Karpas-422 (cell line): Measurements from ENCODE around the gene AIRE. TPM values are rescaled to one million over a fixed set of nuclear protein-coding genes. Genes with fewer than 3 reads are reported as not detected.

Experiments
- DNase-seq: peaks from one replicate; pipeline ENCODE4 v3.0.0-alpha.2; 2015
- H2AFZ ChIP-seq: fragments of 200-600 bp; sonication (generic); 2 replicates; pipeline ENCODE4 v1.6.1; 2014; ENCODE audit warnings: antibody characterized with exemption, low read length, mixed read lengths
- H3K27ac ChIP-seq: fragments of 200-600 bp; sonication (generic); 2 replicates; pipeline ENCODE4 v1.5.1; 2014; ENCODE audit warnings: mild to moderate bottlenecking, low read length, moderate library complexity
- H3K27me3 ChIP-seq: fragments of 200-600 bp; sonication (generic); 2 replicates; pipeline ENCODE4 v1.6.1; 2014; ENCODE audit warnings: low read length, mixed read lengths
- H3K36me3 ChIP-seq: fragments of 200-600 bp; sonication (generic); 2 replicates; pipeline ENCODE4 v1.6.1; 2014; ENCODE audit warnings: low read length, mixed read lengths; ENCODE audit not compliant: insufficient read depth
- H3K4me1 ChIP-seq: fragments of 200-600 bp; sonication (generic); 2 replicates; pipeline ENCODE4 v1.6.1; 2014; ENCODE audit warnings: mild to moderate bottlenecking, low read length, mixed read lengths
- H3K4me2 ChIP-seq: fragments of 200-600 bp; sonication (generic); 2 replicates; pipeline ENCODE4 v1.6.1; 2014; ENCODE audit warnings: low read length, low read depth, mild to moderate bottlenecking; ENCODE audit not compliant: poor library complexity, severe bottlenecking
- H3K4me3 ChIP-seq: fragments of 200-600 bp; sonication (generic); 2 replicates; pipeline ENCODE4 v1.5.1; 2014; ENCODE audit warnings: mild to moderate bottlenecking, antibody characterized with exemption, low read length, mixed read lengths
- H3K79me2 ChIP-seq: fragments of 200-600 bp; sonication (generic); 2 replicates; pipeline ENCODE4 v1.6.1; 2014; ENCODE audit warnings: mild to moderate bottlenecking, low read length, mixed read lengths
- H3K9ac ChIP-seq: fragments of 200-600 bp; sonication (generic); 2 replicates; pipeline ENCODE4 v1.6.0; 2014; ENCODE audit warnings: low read length
- H3K9me2 ChIP-seq: fragments of 200-600 bp; sonication (generic), shearing (Covaris generic); replicated peaks from 2 replicates; pipeline ENCODE4 v1.6.0; 2014; ENCODE audit warnings: mild to moderate bottlenecking, low read length, moderate library complexity; ENCODE audit not compliant: insufficient read depth
- H3K9me3 ChIP-seq: fragments of 300-700, 200-600 bp; sonication (generic); 2 replicates; pipeline ENCODE4 v1.6.1; 2014; ENCODE audit warnings: low read length, mixed read lengths
- H4K20me1 ChIP-seq: fragments of 200-600 bp; sonication (generic); 2 replicates; pipeline ENCODE4 v1.6.1; 2014; ENCODE audit warnings: mild to moderate bottlenecking, antibody characterized with exemption, low read length, low read depth; ENCODE audit not compliant: insufficient read depth
- total RNA-seq: library from RNA; depleted of rRNA; stranded (reverse); fragments of >200 nt; shearing (Covaris generic); gene quantifications from 2 replicates; pipeline ENCODE4 v1.2.3, GENCODE V29; 2014; ENCODE audit warnings: low replicate concordance

Gene AIRE
- total RNA-seq, 1 experiment from 2014 or later: not detected

DNA sequence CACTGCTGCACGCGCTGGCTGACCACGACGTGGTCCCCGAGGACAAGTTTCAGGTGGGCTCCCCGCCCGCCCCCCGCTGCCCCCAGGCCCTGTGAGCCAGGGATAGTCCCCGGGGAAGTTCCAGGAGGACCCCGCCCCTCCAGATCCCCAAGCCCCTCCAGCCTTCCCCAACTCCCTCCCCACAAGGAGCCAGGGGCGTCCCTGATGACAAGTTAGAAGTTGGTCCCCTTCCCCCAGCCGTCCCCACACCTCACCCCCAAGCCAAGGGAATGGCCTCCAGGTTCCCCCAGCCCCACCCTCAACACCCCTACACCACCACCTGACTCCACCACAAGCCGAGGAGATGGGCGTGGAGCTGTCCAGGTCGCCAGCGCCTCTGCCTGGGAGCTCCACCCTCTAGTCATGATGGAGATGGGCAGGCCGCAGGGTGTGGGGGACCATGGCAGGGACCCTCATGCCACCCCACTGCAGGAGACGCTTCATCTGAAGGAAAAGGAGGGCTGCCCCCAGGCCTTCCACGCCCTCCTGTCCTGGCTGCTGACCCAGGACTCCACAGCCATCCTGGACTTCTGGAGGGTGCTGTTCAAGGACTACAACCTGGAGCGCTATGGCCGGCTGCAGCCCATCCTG lies 525 bp downstream of the AIRE start:
- H3K27me3 ChIP-seq: no peaks in the 10 kb centered on the region
- no peak for DNase-seq

DNA sequence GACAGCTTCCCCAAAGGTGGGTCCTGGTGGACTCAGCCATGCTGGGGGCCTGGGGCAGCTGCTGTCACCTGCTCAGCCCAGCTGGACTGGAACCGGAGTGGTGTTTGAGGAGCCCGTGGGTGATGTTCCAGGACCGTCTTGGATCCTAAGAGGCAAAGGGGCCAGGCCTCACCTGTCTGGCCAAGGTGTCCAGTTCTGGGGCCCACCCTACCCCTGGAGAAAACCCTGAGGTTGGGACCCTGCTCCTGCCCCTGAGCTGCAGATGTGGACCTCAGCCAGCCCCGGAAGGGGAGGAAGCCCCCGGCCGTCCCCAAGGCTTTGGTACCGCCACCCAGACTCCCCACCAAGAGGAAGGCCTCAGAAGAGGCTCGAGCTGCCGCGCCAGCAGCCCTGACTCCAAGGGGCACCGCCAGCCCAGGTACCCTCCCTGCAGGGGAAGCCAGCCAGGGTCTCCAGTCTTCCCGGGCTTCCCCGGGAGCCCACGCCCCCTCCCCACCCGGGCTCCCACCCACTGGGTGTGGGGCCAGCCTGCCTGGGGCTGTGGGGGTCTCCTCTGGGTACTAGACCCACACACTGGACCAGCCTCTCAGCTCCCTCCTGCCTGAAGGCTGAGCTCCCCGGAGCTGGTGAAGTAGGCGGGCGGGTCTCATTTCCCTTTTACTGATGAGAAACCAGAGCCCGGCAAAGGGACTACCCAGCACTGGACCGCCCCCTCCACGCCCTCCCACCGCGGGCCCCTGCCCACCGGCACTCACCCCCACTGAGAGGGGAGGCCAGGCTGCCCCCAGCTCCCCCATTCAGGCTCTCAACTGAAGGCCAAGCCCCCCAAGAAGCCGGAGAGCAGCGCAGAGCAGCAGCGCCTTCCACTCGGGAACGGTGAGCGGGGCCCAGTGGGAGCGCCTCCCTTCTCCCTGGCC lies 1.3 kb downstream of the AIRE start:
- Histone ChIP-seq H2AFZ (no peak overlapping the region), H3K4me2 (no peak overlapping the region), H3K9ac (no peak overlapping the region), H3K4me1 (peaks cover 6% of the 10 kb centered on the region), H3K27me3 (no peaks in the 10 kb centered on the region), H3K9me2 (no peaks in the 10 kb centered on the region), H4K20me1 (no peaks in the 10 kb centered on the region; the same call in 1 of the 2 replicates), H3K79me2 (no peaks in the 10 kb centered on the region), H3K4me3 (no peak overlapping the region), H3K27ac (no peak overlapping the region), H3K9me3 (no peaks in the 10 kb centered on the region), H3K36me3 (no peaks in the 10 kb centered on the region)
- no peak for DNase-seq

More for the DNA sequence above, 525 bp downstream of the AIRE start:
- no peaks in the 10 kb centered on the region for H3K9me2 ChIP-seq
- H3K27ac ChIP-seq: no peak overlapping the region
- no peaks in the 10 kb centered on the region for H3K79me2 ChIP-seq
- H3K9me3 ChIP-seq: no peaks in the 10 kb centered on the region
- H2AFZ ChIP-seq: no peak overlapping the region
- no peak overlapping the region for H3K9ac ChIP-seq
- H3K4me2 ChIP-seq: no peak overlapping the region
- H3K36me3 ChIP-seq: no peaks in the 10 kb centered on the region
- H3K4me3 ChIP-seq: no peak overlapping the region
- H4K20me1 ChIP-seq: no peaks in the 10 kb centered on the region
- H3K4me1 ChIP-seq: peaks cover 6% of the 10 kb centered on the region

DNA sequence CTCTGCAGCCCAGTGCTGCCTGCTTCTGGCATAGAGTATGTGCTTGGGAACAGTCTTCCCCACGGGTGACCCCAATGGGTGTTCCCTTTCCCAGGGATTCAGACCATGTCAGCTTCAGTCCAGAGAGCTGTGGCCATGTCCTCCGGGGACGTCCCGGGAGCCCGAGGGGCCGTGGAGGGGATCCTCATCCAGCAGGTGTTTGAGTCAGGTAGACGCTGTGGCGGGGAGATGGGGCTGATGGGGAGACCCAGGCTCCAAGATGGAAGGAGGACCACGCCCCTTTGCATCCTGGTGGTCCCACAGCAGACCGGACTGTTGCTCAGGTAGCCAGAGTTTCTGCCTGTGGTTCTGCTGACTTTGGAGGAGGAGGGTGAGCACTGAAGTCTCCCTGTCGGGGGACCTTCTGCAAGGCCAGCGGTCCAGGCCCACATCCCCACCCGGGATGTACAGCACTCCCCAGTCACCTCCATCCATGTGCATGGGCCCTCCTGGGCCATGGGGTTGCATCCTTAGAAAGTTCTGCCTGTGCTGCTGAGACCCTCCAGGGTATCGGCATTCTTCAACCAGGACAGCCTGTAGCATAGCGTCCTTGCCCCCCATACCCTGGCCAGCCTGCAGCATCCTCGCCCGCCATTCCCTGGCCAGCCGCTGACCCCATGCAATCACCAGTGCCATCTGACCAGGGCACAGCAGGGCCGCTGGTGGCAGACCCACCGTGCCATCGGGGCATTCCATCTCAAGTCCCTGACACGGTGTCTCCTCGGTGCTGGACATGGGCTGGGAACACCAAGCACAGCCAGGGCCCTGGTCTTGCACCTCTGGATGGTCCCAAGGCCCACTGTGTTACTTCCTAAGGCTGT lies 2.8 kb downstream of the AIRE start:
- no peak for DNase-seq
- Histone ChIP-seq H3K4me1 (peaks cover 6% of the 10 kb centered on the region), H3K4me3 (no peak overlapping the region), H3K27me3 (no peaks in the 10 kb centered on the region), H3K79me2 (no peaks in the 10 kb centered on the region), H3K9me3 (no peaks in the 10 kb centered on the region), H3K27ac (no peak overlapping the region), H2AFZ (no peak overlapping the region), H3K4me2 (no peak overlapping the region), H3K9me2 (no peaks in the 10 kb centered on the region), H3K36me3 (no peaks in the 10 kb centered on the region), H4K20me1 (no peaks in the 10 kb centered on the region; the same call in 1 of the 2 replicates), H3K9ac (no peak overlapping the region)

DNA sequence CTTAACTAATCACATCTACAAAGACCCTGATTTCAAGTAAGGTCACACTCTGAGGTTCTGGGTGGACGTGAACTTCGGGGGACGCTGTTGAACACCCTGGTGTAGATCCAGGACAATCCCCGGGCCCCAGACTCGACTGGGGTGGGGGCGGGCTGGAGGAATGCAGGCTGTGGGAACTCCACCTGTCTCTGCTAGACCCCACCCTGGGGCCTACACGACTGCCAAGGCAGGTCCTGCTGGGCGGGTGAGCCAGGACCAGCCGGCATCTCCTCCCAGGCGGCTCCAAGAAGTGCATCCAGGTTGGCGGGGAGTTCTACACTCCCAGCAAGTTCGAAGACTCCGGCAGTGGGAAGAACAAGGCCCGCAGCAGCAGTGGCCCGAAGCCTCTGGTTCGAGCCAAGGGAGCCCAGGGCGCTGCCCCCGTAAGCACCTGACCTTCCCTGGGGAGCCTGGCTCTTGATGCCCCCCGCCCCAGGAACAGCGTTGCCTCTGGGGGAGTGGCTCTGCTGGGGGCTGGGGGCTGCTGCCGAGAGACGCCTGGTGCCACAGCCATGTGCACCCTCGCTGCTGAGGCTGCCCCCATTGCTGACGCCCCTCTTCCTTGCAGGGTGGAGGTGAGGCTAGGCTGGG lies 3.8 kb downstream of the AIRE start:
- Histone ChIP-seq H3K79me2 (no peaks in the 10 kb centered on the region), H3K4me1 (no peaks in the 10 kb centered on the region), H3K9me2 (no peaks in the 10 kb centered on the region), H3K27ac (no peak overlapping the region), H2AFZ (no peak overlapping the region), H3K27me3 (no peaks in the 10 kb centered on the region), H3K9me3 (no peaks in the 10 kb centered on the region), H3K4me2 (no peak overlapping the region), H3K9ac (no peak overlapping the region), H3K36me3 (no peaks in the 10 kb centered on the region), H3K4me3 (no peak overlapping the region), H4K20me1 (no peaks in the 10 kb centered on the region; the same call in 1 of the 2 replicates)
- DNase-seq: no peak

DNA sequence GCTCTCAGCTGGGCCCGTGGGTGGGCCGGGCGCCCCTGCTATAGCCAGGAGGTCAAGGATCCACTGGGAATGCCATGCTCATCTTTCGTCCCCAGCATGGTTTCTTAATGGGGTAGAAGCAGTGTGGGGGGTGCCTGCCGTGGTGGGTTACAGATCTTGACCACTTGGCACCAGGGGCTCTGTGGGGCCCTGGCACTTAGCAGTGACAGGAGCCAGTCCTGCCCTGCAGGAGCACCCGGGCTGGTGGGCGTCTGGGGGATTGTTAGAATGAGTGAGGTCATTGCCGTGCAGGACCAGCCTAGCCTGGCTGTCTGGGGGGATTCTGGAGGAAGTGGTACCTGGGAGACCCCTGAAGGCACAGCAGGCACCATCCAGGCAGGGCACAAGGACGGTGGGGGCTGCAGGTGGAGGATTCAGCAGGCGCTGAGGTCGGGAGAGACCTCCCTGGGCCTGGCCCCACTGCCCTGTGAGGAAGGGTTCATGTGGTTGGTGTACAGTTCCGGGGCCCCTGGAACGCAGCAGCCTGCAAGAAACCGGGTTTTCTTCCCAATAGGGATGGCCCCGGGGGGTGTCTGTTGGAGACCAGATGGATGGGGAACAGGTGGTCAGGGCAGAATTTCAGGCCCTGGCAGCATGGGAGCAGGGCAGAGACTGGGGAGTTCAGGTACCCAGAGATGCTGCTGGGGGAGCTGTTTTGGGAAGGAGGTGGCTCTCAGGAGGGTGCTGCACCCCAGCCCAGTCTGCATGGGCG lies 4.8 kb downstream of the AIRE start:
- no peak for DNase-seq

DNA sequence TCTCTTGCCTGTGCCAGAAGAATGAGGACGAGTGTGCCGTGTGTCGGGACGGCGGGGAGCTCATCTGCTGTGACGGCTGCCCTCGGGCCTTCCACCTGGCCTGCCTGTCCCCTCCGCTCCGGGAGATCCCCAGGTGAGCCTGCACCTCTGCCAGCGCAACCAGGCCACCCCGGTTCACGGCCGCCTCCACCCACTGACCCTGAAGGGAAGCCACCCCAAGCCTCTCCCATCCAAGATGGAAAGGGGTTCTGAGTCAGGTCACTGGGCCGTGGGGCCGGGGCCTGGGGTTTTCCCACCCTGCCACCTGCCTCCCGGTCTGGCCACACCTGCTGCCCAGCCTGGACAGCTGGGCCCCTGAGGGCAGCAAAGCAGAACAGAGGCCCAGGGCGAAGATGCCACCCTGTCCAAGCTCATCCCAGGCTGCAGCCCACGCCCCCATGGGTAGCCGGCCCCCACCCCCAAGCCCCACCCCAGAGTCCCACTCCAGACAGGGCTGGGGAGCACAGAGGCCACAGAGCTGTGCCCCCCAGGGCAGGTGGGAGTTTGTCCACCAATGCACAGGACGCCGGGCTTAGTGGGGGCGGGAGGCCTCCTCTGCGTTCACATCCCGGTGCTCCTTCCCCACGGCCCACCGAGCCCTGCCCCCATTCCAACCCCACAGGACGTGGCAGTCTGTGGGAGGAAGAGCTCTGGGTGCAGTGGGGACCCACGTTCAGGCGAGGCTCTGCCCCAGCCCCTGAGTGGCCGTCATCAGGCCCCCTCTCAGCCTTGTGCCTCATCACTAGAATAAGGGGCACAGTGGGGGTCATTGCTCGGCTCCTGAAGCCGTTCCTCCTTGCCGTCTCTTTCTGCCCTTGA lies 5.6 kb downstream of the AIRE start:
- H3K9me2 ChIP-seq: no peaks in the 10 kb centered on the region
- 0 out of 2 replicates have a peak, but pooled peaks cover 2% of the 10 kb centered on the region for H3K4me1 ChIP-seq

More for the DNA sequence above, 4.8 kb downstream of the AIRE start:
- H2AFZ ChIP-seq: no peak overlapping the region
- 0 out of 2 replicates have a peak, but pooled peaks cover under 1% of the 10 kb centered on the region for H3K4me1 ChIP-seq
- no peak overlapping the region for H3K4me2 ChIP-seq
- H3K9ac ChIP-seq: no peak overlapping the region
- H3K4me3 ChIP-seq: no peak overlapping the region
- H3K27me3 ChIP-seq: no peaks in the 10 kb centered on the region
- H3K9me3 ChIP-seq: no peaks in the 10 kb centered on the region
- no peaks in the 10 kb centered on the region for H3K36me3 ChIP-seq
- no peak overlapping the region for H3K27ac ChIP-seq
- no peaks in the 10 kb centered on the region for H3K79me2 ChIP-seq
- H4K20me1 ChIP-seq: no peaks in the 10 kb centered on the region; the same call in 1 of the 2 replicates
- H3K9me2 ChIP-seq: no peaks in the 10 kb centered on the region

More for the DNA sequence above, 5.6 kb downstream of the AIRE start:
- no peaks in the 10 kb centered on the region for H3K36me3 ChIP-seq
- H2AFZ ChIP-seq: no peak overlapping the region
- H3K27me3 ChIP-seq: no peaks in the 10 kb centered on the region
- H3K79me2 ChIP-seq: no peaks in the 10 kb centered on the region
- H4K20me1 ChIP-seq: no peaks in the 10 kb centered on the region; the same call in 1 of the 2 replicates
- H3K27ac ChIP-seq: no peak overlapping the region
- no peaks in the 10 kb centered on the region for H3K9me3 ChIP-seq
- H3K4me3 ChIP-seq: no peak overlapping the region
- H3K9ac ChIP-seq: no peak overlapping the region
- no peak overlapping the region for H3K4me2 ChIP-seq
- DNase-seq: no peak
